Neural cell (in vitro differentiated cells): ENCODE results near the gene KHK.

Experiments
- CTCF ChIP-seq: fragments of 450-650 bp; IDR thresholded peaks from 2 replicates; pipeline ENCODE4 v1.5.1; 2014; ENCODE audit warnings: antibody characterized with exemption, mild to moderate bottlenecking, moderate library complexity; ENCODE audit not compliant: poor library complexity, severe bottlenecking
- RAD21 ChIP-seq: fragments of 450-650 bp; conservative IDR thresholded peaks from 2 replicates; pipeline ENCODE4 v1.6.1; 2014; ENCODE audit warnings: antibody characterized with exemption, mild to moderate bottlenecking, moderate library complexity
- SMC3 ChIP-seq: fragments of 450-650 bp; conservative IDR thresholded peaks from 2 replicates; pipeline ENCODE4 v1.6.1; 2014; ENCODE audit warnings: antibody characterized with exemption, mild to moderate bottlenecking, moderate library complexity; ENCODE audit not compliant: poor library complexity

- TF ChIP-seq CTCF, result no peak
- no peak for TF ChIP-seq SMC3
- no peak for TF ChIP-seq RAD21
Observed at GRCh38 chr2:27077231-27077630, 9.3 kb upstream of the KHK start.
